ENCODE results near the gene NLGN3.
A peak's percentile ranks its signal among the peaks of the same experiment; 100 is the strongest.

Gene NLGN3

DNA sequence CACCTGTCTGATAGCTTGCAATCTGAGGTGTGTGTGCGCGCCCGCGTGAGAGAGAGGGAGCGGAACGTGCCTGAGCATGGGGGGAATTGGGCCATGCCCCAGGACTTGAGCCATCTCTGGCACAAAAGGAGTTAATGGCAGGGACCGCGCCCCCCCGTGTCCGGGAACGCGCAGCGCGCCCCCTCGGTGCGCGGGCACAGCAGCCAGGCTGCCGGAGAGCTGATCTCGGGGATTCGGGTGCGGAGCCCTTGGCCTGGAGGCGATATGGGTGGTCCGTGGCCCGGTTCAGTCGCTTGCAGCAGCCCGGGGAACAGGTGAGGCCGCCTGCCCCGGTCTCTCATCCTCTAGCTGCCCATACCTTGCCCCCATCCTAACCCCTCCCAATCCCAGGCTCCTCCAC, at the start of gene NLGN3:
Gene NLGN3, plus strand, starts transcription at position 191 of the 400 bp plus-strand sequence. CDS start 2,909 bp downstream, outside the sequence.
- DNase-seq: no peak

GRCh38 chrX:71095033-71095432, 49.6 kb upstream of the NLGN3 start:
- DNase-seq: no peak

- DNase-seq: peak; percentile 89
These were observed 49.1 kb upstream of the NLGN3 start, which contains the start of gene FOXO4 for GRCh38 chrX:71095555-71095980. Gene FOXO4, plus strand, starts transcription at chrX:71095851. Its CDS starts 678 bp downstream, at chrX:71096529.

GRCh38 chrX:71095981-71096759, 48.5 kb upstream of the NLGN3 start:
- peak; percentile 66 for DNase-seq

GRCh38 chrX:71096760-71097032, 47.9 kb upstream of the NLGN3 start:
- no peak for DNase-seq

DNA sequence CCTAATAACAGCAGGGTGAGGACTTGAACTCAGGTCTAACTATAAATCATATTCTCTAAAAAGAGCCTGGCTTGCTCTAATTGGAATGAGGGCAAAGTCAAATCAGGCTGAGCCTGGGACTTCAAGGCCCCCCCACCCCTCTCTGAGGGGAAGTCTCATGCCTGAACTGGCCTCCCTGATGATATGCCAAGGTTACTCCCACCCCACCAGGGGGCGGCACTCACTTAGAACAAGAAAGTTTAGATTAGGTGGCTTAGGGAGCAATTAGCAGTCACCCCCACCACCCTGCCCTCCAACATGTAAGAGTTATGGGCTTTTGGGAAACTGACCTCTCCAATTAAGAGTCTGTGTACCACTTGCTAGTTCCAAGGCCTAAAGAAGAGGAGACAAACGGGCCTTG, 46.3 kb upstream of the NLGN3 start:
- peak; percentile 78 for DNase-seq

GRCh38 chrX:71098951-71099506, 45.6 kb upstream of the NLGN3 start:
- no peak for DNase-seq

DNA sequence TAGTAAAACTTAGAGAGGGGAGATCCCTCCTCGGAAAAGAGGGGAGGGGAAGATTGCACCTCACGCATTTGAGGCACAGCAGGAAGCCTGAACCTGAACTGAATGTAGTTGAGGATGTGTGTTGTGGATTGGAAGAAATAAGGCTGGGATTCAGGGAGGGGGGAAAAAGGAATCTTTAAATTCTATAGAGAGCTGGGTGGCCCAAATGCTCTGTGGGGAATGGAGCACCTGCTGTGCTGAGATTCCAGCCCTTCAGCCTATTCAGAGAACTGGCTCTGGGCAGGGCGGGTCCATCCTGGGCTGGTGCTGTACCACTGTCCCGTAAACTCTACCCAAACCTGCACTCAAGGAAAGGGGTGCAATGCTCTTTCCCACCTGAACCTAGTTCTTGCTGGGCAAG, 44.9 kb upstream of the NLGN3 start:
- no peak for DNase-seq

GRCh38 chrX:71100581-71101505, 43.8 kb upstream of the NLGN3 start:
- no peak for DNase-seq

- no peak for DNase-seq
These were observed 42.3 kb upstream of the NLGN3 start for GRCh38 chrX:71102292-71102691.

- DNase-seq: peak; percentile 59
These were observed 41.3 kb upstream of the NLGN3 start for GRCh38 chrX:71103110-71103983.

DNA sequence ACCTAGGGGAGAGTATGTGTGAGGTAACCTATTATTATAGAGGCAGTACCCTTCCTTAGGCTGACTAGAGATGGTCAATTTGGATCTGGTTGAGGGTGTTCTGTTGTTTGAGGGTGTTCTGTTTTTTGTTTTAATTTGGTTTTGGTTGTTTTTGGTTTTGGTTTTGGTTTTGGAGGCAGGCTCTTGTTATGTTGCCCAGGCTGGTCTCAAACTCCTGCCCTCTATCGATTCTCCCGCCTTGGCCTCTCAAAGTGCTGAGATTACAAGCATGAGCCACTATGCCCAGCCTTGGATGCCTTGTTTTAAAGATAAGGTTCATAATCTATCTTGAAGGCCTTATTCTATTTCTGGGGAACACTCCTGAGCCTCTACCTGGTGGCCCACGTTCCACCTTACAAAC, 39.0 kb upstream of the NLGN3 start:
- DNase-seq: no peak

DNA sequence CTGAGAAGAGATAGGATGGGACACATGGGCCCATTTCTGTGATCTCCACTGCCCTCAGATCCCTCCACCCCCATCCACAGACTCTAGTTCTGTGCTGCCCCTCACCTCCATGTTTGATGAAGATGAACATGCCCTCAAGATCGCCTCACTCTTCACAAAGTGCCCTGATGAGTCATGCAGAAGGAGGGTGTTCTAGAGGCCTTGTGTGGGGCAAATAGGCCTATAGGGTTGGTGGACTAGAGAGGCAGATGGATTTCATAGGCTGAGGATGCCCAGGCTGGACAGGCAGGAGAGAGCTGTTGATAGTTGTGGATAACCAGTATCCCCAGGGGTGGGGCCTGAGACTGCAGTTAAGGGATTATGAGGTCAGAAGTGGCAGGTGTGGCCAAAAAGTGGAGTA, 38.2 kb upstream of the NLGN3 start, which contains the start of gene CXorf65:
Gene CXorf65, minus strand, starts transcription at position 314 of the 400 bp plus-strand sequence. Its CDS starts 184 bp downstream, at position 130.
- peak; percentile 55 for DNase-seq

DNA sequence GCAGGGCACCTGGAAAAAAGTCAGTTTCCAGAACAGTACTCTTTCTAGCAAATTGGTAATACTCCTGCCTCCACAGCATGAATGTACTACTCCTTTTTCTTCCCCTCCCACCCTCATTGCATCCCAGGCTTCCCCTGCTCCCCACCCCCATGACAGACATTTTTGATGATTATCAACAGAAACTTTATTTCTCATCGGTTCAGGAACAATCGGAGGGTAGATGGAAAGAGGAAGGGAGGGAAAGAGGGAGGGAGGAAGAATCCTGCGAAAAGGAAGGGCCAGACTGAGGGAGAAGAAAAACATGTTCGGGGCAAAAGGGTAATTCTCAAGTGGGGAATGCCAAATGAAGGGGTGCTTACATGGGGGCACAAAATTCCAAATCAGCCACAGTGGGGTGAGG, 37.4 kb upstream of the NLGN3 start:
- no peak for DNase-seq

GRCh38 chrX:71107762-71108360, 36.8 kb upstream of the NLGN3 start:
- no peak for DNase-seq

DNA sequence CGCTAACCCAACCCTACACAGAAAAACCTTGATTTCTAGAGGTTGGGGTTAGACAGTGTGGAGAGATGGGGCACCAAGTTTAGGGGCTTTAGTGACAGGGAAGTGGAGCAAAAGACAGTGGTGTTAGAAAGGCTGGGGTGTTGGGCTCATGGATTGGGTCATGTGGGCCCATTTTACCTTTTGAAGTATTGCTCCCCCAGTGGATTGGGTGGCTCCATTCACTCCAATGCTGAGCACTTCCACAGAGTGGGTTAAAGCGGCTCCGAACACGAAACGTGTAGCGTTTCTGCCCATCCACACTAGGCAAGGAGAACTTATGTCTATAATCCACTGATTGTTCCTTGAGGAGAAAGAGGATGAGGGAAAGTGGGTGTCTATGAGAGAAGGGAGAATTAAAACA, 35.6 kb upstream of the NLGN3 start:
- no peak for DNase-seq

GRCh38 chrX:71111141-71111843, 33.3 kb upstream of the NLGN3 start, which contains the start of gene IL2RG:
Gene IL2RG, minus strand, starts transcription at chrX:71111577. Its CDS starts 38 bp downstream, at chrX:71111539.
- DNase-seq: peak; percentile 92

DNA sequence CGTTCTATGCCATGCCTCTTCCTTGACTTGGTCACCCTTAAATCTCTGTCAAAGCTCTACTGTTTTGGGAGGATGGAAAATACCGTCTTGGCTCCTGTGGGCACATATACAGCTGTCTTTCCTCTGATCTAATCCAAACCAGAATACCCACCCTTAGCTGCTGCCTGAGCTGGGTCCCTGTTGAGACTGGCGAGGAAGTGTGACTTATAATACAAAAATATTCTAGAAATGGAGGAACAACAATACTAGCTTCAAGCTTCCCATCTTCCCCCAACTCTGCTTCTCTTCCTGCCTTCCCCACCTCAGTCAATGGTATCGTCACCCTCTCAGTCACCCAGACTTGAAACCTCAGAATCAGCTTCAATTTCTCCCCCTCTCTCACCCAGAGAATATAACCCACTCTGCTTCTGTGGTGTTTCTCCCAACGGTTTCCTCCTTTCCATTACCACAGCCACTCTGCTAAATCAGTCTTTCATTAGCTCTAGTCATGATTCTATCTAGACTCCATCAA, 32.7 kb upstream of the NLGN3 start:
- DNase-seq: peak; percentile 54

DNA sequence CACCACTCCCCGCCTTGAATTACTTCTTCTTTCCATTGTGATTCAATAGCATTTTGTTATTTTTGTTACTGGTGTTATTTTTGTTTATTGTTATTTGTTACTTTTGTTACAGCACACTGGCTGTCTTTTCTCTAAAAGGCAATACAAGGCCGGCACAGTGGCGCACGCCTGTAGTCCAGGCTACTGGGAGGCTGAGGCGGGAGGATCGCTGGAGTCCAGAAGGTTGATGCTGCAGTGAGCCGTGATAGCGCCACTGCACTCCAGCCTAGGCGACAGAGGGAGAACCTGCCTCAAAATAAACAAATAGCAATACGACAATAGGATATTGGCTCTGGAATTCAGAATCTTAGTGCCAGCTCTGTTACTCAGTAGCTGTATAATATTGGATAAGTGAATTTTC, 27.3 kb upstream of the NLGN3 start:
- DNase-seq: no peak

GRCh38 chrX:71118032-71118984, 26.3 kb upstream of the NLGN3 start, which contains the start of gene MED12:
Gene MED12, plus strand, starts transcription at chrX:71118596. Its CDS starts 159 bp downstream, at chrX:71118755.
- DNase-seq: peak; percentile 76
